GM18505 (cell line): ENCODE measurements around the gene TENT4B.

Experiments
- ATAC-seq: cut with Tn5 transposase; IDR thresholded peaks from one replicate; pipeline ENCODE4 v1.9.1; 2021; ENCODE audit not compliant: unreplicated experiment
- POLR2A ChIP-seq: IDR thresholded peaks from 4 replicates; pipeline ENCODE4 v1.6.1; 2011; ENCODE audit warnings: borderline replicate concordance; ENCODE audit not compliant: insufficient read depth, insufficient read length; ENCODE audit errors: extremely low read depth

The TENT4B gene

DNA sequence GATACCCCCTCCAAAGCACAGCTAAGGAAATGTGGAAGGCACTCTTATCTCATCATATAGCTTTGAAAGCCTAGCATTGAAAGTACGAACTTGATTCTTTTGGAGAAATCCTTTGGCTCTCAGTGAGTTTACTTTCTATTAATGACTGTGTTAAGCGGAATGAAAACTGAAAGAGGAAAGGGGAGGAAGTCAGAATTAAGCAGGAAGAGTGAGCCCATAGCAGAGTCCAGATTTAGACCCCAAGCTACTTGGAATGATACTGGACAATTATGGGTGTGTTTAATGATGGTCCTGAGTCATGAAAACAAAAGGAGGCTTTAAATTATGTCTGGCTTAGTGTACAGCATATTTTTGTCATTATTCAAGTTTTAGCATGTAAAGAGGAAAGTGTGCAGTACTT, 42.2 kb downstream of the TENT4B start:
- TF ChIP-seq POLR2A, result no peak
- ATAC-seq, result no peak

DNA sequence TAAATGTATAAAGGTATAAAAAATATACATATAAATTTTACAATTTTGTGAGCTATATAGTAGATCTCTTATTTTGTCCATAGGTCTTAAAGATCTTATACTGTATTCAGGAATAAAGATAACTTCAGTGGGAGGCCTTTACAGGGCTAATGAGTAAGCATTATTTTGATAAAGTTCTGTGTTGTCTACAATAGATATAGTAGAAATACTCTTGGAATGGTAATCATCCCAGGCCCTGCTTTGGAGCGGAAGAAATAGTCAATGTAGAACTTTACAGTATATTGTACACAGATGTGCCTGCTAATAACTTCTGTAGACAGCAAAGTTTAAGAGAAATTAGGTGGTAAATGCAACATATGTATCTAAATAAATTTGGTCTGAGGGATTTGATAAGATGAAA, 42.6 kb downstream of the TENT4B start:
- ATAC-seq, result no peak

DNA sequence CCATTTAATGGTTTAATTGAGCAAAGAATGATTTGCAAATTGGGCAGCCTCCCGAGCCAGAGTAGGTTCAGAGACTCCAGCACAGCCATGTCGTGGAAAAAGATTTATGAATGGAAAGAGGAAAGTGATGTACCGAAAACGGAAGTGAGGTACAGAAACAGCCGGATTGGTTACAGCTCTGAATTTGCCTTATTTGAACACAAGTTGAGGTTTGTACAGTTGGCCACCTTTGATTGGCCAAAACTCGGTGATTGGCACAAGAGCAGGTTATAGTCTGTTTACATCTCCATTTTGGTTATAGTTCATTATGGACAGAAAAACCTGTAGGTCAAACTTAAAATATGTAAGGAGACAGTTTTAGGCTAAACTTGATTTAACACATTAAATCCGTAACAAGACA, 44.5 kb downstream of the TENT4B start:
- ATAC-seq, result no peak
- TF ChIP-seq POLR2A, result no peak

More for the DNA sequence above, 42.6 kb downstream of the TENT4B start:
- TF ChIP-seq POLR2A, result no peak

DNA sequence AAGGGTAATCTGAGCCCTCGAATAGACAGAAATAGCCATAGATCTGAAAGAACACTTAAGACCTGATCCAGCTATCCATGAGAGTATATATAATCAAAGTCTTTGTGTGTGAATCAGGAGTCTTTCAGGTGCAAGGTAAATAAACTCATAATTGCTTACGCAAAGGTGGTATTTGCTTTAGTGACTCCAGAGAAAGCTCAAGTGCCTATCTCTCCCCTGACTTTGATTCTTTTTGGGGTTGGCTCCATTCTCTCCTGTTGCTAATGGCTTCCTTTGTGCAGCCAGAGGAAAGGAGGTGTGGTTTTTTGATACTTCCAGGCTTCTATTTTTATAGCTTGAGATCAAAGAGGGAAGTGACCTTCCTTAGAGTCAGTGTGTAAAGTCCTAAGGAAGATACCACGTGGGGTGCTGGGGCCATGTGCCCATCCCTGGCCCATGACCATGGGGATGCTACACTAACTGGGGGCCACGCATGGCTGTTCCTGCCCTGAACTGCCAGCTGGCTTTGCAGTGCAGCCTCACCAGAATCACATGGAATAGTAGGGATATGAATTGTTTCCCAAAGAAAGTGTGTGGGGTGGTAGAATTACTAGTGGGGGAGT, 45.8 kb downstream of the TENT4B start:
- no peak for TF ChIP-seq POLR2A
- no peak for ATAC-seq

DNA sequence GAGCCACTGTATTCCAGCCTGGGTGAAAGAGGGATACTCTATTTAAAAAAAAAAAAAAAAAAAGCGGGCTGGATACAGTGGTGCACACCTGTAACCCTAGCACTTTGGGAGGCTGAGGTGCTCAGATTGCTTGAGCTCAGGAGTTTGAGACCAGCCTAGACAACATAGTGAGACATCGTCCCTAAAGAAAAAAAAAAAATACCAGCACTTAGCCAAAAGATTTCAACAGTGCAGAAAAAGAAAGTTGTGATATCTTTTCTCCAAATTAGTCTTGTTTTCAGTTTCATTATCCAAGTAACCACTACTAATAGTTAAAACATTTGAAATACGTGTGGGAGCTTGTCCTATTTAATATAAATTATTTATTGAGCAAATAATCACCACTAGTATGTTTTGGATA, 48.7 kb downstream of the TENT4B start:
- no peak for ATAC-seq
- no peak for TF ChIP-seq POLR2A

DNA sequence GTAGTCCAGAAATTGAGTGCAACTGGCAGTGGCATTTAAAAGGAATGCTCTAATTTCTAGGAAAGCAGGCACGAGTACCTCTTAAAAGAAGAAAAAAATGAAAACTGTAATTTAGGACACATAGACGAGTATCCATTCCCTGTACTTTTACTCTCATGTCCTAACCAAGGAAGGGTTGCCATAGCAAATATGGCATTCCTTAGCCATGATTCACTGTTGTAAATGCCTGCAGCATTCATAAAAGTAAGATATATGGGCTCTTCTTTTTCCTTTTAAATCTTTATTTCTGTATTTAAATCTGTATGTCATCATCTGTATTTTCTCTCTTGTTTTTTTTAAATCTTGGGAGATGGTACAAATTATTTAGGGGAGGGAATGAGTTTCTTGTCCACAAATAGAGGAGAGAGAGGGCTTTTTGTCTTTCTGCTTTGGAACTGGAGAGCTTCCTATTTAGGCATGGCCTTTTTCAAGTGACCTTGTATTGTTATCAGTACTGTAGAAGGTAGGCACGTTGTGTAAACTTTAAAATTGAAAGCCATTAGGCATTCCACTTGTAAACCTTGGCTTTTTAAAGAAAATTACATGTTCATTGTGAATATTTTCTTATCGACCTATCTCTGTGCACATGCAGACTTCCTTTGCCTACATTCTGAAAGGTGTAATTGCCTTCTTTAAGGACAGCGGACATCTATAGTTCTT, 50.0 kb downstream of the TENT4B start:
- TF ChIP-seq POLR2A, result no peak
- no peak for ATAC-seq

DNA sequence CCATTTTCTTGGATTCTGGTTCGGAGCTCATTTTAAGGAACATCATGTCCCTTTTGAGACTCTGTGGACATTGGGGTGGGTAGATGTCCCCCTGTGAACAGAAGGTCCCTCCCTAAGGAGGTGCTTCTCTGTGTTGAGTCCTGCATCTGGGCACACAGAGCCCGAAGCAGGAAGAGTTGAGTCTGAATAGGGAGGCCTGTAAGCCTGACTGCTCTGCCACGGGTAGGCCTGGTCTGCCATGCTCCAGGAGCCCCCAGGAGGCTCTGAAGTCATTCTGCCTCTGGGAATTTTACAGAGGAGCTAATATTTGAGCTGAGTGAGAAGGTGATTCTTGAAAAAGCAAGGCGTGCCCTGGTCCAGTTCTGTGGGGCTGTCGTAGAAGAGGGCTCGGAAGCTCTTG, 50.6 kb downstream of the TENT4B start:
- ATAC-seq, result no peak
- TF ChIP-seq POLR2A, result no peak

DNA sequence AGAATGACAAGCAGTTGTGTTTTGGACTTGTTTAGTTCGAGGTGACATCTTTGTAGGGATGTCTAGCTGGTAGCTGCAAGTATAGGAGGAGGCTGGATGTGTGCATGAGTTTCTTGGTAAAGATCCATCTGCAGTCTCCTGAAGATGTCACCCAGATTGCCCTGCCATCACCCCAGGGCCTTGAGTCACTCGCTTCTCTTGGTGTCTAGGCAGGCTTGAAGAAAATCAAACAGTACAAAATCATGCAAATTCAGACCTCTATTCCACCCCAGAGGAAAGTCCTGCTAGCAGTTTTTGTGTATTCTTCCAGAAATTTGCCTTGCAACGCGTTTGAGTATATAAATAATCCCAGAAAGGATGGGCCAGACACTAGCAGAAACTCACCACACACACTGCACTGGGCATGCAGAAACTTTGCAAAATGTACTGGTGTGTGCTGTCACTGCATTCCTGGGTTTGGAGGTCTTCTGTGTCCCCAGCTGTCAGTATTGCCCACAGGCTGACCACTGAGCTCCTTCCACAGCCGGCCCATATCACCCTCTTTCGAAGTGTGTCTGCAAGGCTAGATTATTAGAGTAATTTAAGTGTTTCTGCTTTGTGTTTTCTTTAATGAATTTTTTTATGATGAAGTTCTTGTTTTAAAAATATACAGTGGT, 51.5 kb downstream of the TENT4B start:
- no peak for ATAC-seq
- TF ChIP-seq POLR2A, result no peak

DNA sequence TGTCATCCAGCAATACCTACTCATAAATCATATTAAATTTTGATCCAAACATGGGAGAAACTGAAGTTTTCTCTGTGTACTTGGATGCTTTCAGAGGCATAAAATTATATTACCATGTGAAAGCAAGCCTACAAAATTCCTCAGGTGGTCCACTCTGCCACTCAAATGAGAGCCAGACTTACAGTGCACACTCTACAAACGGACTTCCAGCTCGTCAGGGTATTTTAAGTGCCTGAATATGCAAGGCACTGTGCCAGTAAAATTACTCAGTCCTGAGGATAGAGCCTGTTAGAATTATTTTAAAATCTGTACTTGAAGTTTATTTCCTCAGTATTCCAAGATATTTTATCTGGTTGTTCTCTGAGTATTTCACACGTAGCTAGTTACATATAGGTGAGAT, 54.5 kb downstream of the TENT4B start:
- TF ChIP-seq POLR2A, result no peak
- no peak for ATAC-seq

DNA sequence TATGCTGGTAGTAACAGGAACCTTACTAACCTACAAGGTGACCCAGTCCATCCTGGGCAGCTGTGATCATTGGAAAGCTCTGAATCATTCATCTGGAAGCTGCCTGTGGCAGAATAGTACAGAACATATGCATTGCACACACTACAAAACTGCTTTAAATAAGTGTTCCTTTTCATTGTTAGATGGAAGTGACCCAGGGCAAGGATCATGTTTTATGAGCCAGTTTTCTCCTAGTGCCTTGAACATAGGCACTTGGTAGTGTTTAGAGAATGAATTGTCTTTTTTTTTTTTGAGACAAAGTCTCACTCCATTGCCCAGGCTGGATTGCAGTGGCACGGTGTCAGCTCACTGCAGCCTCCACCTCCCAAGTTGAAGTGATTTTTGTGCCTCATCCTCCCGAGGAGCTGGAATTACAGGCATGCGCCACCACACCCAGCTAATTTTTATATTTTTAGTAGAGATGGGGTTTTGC, 55.4 kb downstream of the TENT4B start:
- no peak for ATAC-seq
- TF ChIP-seq POLR2A, result no peak

DNA sequence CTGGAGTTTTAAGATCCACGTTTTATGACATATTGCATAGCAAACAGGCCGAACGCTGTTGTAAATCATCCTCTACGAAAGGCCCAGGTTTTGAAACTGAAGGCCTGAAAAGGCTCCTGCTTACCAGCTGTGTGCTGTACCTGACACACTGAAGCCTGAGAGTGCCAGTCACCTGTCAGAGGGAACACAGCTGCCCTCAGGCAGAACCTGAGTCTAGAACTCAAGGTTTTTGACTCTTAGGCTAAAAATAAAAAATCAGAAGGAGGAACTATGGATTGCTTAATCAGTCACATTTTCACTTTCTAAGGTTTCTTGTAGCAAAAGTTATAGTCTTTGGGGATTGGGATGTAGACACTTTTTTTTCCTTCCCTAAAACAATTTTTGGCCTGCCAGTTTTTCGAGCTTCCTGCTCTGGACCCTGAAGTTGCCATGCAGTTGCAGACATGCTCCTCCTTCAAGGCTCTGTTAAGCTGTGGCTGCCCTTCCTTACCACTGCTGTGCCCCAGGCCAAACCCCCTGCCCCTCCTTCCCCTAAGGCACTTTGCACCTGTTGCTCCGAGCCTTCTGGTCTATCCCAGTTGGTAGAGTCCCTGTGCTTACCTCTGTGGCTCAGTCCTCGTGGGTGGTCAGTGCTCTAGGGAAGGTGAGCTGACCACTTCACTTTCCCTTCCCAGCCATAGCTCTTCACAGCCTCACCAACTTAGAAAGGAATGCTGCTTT, 56.6 kb downstream of the TENT4B start:
- TF ChIP-seq POLR2A, result no peak
- no peak for ATAC-seq

DNA sequence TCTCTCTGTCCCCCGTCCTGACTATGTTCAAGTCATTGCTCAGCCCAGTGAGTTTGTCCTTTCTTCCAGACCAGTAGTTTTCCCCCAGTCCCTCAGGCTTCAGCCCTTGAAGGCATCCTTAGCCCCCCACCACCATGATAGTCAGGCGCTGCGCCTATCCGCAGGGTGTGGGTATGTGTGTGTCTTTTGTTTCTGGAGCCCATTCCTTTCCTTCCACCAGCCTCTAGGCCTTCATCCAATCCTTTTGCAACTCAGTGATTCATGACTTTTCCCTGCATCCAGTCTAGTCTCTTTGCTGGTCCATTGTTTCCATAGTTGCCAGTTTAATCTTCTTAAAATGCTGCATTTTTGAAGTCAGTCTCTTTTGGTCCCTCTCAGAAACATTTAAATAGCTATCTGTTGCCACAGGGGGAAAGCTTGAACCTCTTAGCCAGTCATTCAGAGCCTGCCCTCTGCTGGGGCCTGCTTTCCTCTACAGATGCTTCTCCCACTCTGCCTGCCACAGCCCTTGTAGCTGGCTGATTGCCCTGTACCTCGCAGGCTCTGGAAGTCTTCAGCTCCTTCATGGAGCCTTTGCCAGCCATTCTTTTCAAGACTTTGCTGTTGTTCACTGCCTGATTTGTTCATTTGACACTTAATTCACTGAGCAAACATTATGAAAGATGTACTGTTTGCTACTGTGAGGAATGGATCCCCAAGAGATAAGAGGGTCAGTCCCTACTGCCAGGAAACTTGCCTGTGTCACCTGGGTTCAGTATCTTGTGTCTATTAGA, 57.3 kb downstream of the TENT4B start:
- ATAC-seq, result peak; percentile 70
- no peak for TF ChIP-seq POLR2A
